ENCODE results near the gene CD82. TPM values are rescaled to one million over a fixed set of nuclear protein-coding genes. Genes with fewer than 3 reads are reported as not detected.
"Not testable (repeated sequence)": the region's sequence is repeated elsewhere in the genome, so short reads cannot be mapped to it uniquely, and the experiment has no call there.

Gene CD82
- total and polyA plus RNA-seq, 8 donors, result 26.5 to 64.6 (median 32.5) TPM

DNA sequence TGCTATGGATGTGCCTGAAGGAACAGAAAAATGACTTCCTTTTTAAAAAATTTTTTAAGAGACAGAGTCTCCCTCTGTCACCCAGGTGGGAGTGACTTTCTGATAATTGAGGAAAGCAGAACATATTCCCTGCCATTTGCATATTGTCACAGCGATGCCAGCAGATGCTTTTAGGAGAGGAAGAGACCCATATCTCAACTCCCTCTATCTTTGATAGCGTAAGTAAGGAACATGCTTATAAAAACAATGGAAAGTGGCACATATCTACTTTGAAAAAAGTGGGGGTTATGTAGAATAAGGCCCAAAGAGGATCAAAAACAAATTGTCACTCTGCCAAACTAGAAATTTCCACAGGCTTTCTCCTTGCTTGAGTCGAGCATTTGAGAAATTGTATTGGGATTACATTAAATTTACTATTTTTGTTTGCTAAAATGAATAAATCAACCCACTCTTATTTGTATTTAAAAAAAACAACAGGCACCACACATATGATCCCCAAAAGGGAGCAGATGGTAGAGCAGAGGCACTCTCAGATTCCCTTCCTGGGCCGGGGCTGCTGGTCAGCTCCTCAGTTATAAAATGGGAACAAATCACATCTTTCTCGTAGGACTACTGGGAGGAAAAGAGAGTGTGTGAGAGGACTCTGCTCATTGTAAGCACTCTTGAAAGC, 92.5 kb downstream of the CD82 start:
- intact Hi-C loops (cut with DNase I), result no loop called here
- H3K4me3 ChIP-seq, result no peak overlapping the region
- no peaks in the 10 kb centered on the region for H3K36me3 ChIP-seq
- 71 to 78% methylated on average over 5 of the region's 5 CpGs for WGBS, 2 donors
- FAIRE-seq (no peak), DNase-seq (no peak), ATAC-seq (no peak)
- H3K9me3 ChIP-seq, result no peaks in the 10 kb centered on the region
- TF ChIP-seq, protein P1, sequence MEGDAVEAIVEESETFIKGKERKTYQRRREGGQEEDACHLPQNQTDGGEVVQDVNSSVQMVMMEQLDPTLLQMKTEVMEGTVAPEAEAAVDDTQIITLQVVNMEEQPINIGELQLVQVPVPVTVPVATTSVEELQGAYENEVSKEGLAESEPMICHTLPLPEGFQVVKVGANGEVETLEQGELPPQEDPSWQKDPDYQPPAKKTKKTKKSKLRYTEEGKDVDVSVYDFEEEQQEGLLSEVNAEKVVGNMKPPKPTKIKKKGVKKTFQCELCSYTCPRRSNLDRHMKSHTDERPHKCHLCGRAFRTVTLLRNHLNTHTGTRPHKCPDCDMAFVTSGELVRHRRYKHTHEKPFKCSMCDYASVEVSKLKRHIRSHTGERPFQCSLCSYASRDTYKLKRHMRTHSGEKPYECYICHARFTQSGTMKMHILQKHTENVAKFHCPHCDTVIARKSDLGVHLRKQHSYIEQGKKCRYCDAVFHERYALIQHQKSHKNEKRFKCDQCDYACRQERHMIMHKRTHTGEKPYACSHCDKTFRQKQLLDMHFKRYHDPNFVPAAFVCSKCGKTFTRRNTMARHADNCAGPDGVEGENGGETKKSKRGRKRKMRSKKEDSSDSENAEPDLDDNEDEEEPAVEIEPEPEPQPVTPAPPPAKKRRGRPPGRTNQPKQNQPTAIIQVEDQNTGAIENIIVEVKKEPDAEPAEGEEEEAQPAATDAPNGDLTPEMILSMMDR (IDR thresholded peaks at IDR 0.05), result no peak
- H3K4me1 ChIP-seq, result no peaks in the 10 kb centered on the region
- no peak overlapping the region for H3K27ac ChIP-seq
- no peaks in the 10 kb centered on the region for H3K27me3 ChIP-seq

DNA sequence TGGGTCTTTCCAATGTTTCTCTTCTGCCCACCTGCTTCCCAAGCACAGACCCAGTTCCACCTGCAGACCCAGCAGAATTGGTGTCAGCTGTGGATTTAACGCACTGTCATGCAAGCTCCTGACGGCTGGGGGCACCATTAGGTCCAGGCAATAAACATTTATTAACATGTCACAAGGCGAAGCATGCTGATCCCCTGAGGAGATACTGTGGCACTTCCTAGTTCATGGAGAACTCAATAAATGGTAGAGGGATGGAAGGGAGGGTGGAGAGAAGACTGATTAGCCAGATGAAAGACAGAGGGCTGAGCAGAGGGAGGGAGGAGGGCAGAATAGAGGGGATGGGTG, 93.0 kb downstream of the CD82 start:
- H3K4me1 ChIP-seq, result no peaks in the 10 kb centered on the region
- H3K4me3 ChIP-seq, result no peak overlapping the region
- TF ChIP-seq, protein P1 (IDR thresholded peaks at IDR 0.05), result no peak
- intact Hi-C loops (cut with DNase I), result no loop called here
- 20 to 32% methylated on average over 3 of the region's 3 CpGs for WGBS, 2 donors
- H3K36me3 ChIP-seq, result no peaks in the 10 kb centered on the region
- no peak for DNase-seq
- H3K27me3 ChIP-seq, result no peaks in the 10 kb centered on the region
- H3K27ac ChIP-seq, result no peak overlapping the region
- H3K9me3 ChIP-seq, result no peaks in the 10 kb centered on the region
- FAIRE-seq, result no peak
- ATAC-seq, result no peak

DNA sequence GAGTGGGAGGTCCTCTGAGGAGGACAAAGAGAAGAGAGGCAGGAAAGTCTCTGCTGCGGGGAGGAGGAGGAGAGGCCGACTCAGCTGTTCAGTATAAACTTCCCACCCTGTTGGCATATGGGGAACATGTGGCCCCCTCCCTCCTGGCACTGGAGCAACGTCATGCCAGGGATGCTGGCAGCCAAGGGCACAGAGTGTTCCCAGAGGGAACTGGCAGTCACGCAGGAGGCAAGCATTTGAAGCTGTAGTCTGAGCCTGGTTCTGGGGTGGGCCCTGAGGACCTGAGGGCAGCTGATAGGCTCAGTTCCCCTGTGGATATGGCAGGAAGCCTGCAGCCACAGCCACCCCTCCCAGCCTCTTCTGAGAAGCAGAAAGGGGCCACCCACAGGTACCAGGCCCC, 94.2 kb downstream of the CD82 start:
- TF ChIP-seq, protein P1 (IDR thresholded peaks at IDR 0.05), result no peak
- Histone ChIP-seq H3K27me3 (no peaks in the 10 kb centered on the region), H3K27ac (no peak overlapping the region), H3K4me3 (no peak overlapping the region), H3K36me3 (no peaks in the 10 kb centered on the region), H3K9me3 (no peaks in the 10 kb centered on the region), H3K4me1 (no peaks in the 10 kb centered on the region)
- FAIRE-seq, result no peak
- DNase-seq, result no peak
- 44 to 53% methylated on average over 3 to 4 of the region's 4 CpGs for WGBS, 2 donors
- intact Hi-C loops (cut with DNase I), result no loop called here
- no peak for ATAC-seq

DNA sequence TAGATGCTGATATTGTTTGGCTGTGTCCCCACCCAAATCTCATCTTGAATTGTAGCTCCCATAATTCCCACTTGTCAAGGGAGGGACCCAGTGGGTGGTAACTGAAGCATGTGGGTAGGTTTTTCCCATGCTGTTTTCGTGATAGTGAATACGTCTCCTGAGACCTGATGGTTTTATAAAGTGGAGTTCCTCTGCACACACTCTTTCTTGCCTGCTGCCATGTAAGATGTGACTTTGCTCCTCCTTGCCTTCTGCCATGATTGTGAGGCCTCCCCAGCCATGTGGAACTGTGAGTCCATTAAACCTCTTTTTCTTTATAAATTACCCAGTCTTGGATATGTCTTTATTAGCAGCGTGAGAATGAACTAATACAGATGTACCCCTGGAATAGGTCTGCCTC, 95.1 kb downstream of the CD82 start:
- H3K9me3 ChIP-seq; H3K4me1 ChIP-seq; H3K27ac ChIP-seq; ATAC-seq; H3K27me3 ChIP-seq; H3K36me3 ChIP-seq; H3K4me3 ChIP-seq; FAIRE-seq; intact Hi-C loops (cut with DNase I); DNase-seq: not testable (repeated sequence)
- WGBS, 2 donors, result 83 to 92% methylated on average over 3 of the region's 3 CpGs

DNA sequence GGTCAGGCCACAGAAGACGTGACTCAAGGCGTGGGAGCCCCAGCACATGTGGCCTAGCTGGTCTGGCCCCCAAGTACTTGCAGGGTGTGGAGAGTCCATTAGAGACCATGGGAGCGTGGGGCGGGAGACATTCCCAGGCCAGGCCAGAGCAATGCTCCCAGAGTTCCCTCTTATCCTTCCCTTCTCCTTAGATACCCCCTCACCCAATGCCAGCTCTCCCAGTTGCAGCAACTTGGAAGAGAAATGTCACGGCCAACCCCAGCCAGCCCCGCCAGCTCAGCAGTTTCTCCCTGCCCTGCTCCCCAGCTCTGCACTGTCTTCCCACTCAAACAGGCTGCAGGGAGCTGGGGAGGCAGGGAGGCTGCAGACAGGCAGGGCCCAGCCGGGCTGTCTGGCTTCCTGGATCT, 95.9 kb downstream of the CD82 start:
- no peak for DNase-seq
- Histone ChIP-seq H3K36me3 (no peaks in the 10 kb centered on the region), H3K4me3 (no peak overlapping the region), H3K9me3 (no peaks in the 10 kb centered on the region), H3K27me3 (no peaks in the 10 kb centered on the region), H3K27ac (no peak overlapping the region), H3K4me1 (no peaks in the 10 kb centered on the region)
- WGBS, 2 donors, result 85 to 90% methylated on average over 7 of the region's 7 CpGs
- peak in 2 of 4 donors; percentile 15 to 51 for ATAC-seq
- intact Hi-C loops (cut with DNase I), result no loop called here
- FAIRE-seq, result no peak
- TF ChIP-seq, protein P1 (IDR thresholded peaks at IDR 0.05), result no peak

Other genes starting within 250 kb of the CD82 start
- gene TSPAN18, start 161.3 kb downstream of the CD82 start, total RNA-seq, result 1 to 10 TPM in 4 of 6 donors, under 1 TPM in 2; 0.69 to 2.7 (median 1.5) TPM
- 1 to 10 TPM; 1.2 to 1.9 TPM for gene TSPAN18, start 161.3 kb downstream of the CD82 start, polyA plus RNA-seq